Measurements from ENCODE around the gene GSC.
"Not testable (repeated sequence)": the region's sequence is repeated elsewhere in the genome, so short reads cannot be mapped to it uniquely, and the experiment has no call there.

GSC gene

DNA sequence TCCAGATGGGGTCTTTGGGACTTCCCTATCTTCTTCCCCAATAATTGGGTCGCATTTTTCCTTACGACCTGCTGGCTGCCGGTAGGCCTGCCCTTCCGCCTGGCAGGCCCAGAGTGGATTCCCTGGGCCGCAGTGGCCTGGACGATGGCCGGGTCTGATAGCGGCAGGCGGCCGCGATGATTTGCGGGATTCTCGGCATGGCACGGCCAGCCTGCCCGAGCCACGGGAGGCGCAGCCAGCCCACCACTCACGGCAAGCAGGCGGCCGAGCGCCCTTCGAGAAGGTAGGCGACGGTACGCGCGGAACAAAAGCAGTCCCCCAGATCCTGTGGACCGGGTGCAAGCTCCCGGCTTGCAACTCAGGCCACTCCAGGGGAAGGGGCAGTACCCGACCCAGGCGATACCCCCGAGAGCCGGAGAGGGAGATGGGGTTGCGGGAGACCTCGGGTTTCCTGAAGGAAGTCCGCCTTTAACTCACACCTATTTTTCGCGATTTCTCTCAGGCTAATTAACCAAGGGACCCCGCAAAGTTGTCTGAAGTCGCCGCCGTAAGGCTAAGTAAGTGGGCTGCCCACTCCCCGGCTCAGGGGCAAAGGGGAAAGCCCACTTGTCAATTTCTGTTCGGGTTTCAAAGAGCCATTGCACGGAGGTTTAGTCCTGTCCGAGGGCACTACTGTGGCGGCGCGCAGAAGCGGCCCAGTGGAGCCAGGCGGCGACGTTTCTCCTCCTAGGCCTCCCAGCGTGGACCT, 1.4 kb upstream of the GSC start:
- no peak for DNase-seq

GRCh38 chr14:94770815-94771157, 873 bp upstream of the GSC start:
- no peak for DNase-seq

DNA sequence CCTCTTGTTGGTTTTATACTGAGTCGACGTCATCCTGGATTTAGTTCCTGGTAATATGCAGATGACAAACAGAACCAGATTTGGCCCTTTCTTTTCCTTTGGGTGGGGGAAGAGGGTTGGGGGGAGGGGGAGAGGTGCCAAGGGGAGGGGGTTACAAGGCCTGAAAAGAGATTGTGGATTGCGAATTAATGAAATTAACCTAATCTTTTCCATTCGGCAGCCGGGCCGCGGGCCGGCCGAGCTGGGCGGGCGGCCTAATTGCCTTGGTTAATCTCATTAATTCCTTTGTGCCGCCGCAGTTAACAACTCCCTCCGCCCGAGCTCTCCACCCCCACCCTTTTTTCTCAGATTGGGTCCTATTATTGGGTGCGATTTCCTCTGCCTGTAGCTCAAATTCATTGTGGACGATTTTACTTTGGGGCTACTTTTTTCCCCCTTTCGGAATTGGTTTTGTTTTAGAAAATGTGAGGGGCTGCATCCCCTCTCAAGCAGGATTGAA, 387 bp upstream of the GSC start:
- DNase-seq = no peak

DNA sequence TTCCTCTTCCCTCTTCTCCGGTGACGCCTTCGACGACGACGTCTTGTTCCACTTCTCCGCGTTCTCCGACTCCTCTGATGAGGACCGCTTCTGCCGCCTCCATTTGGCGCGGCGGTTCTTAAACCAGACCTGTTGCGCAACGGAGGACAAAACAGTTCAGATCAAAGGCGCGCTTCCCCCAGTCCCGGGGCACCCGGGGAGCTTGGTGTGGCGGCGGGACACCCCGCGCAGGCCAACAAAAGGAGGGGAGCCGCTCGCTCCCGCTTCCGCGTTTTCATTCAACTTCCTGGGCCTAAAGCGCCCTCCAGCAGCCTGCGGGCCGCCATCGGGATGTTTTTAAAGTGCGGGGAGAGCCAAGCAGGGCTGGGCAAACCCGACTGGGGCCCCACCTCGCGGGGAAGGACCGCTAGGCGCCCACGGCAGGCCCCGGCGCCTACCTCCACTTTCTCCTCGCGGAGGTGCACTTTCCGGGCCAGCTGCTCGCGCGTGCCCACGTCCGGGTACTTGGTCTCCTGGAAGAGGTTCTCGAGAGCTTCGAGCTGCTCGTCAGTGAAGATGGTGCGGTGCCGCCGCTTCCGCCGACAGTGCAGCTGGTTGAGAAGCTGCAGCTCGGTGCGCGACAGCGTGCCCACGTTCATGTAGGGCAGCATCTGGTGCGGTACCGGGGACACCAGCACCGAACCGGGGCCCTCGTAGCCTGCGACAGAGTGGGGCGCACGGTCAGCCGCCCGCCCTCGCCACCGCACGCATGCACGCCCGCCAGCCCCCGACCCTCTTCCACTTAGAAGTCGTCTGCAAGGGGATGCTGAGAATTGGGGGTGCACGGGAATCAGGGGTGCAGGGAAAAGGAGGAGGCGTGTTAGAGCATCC, 1.2 kb downstream of the GSC start:
- DNase-seq = no peak

- no peak for DNase-seq
These were observed 1.8 kb downstream of the GSC start for GRCh38 chr14:94768141-94768520.

DNA sequence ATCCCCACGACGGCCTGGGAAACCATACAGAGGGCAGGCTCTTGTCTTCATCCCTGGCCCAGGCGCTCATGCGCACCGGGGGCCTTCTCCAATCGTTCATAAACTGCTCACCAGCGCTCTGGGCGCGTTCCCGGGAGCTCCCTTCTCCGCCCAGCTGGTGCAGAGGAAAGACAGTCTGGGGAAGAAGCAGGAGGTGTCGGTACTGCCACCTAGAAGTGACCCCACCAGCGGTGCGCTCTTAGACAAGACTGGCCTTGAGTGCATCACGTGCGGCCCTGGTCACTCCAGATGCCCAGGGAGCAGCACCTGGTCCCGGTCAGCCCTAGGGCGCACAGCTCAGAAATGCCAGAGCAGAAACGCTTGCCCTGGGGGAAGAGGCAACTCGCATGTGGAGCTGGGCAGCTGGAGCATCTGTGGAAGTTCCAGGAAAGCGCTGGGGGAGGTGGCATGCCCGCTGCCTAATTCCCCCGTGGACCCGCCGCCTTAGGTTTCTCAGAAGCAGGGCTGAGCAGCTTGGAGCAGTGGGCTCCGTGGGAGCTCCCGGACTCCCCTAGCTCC, 2.5 kb downstream of the GSC start:
- no peak for DNase-seq

- no peak for DNase-seq
These were observed 5.3 kb downstream of the GSC start for GRCh38 chr14:94764573-94764972.

DNA sequence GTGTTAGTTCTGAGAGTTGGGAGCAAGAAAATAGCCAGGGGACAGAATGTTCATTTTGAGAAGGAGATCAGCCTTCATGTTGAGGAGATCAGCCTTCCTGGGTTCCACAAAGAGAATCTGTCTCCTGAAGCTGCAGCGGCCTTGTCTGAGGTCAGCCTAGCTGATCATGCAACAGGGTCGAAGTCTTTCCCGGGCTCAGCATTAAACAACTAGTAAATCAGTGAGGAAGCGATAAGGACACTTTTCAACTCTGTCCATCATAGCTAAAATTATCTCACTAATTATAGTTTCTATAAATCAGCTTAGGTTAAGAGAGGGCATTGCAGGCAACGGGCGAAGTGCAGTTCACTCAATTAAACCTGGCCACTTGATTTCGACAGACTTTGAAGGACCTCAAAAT, 7.5 kb downstream of the GSC start:
- DNase-seq = no peak

DNA sequence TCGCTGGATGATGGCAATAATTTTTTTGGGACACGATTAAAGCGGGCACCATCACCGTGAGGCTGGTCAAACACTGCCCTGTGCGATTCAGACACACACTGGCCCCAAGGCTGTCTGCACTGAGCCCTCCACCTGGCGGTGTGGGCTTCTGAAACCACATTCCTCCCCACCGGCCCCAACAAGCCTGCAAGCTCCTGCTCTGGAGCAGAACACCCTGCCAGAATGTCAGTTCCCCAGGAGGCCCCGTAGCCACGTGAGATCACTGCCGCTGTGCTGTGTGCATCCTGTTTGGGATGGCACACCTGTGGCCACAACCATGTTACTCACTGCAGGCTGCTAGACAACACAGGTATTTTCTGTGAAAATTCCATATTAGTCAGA, 7.9 kb downstream of the GSC start:
- DNase-seq = no peak

DNA sequence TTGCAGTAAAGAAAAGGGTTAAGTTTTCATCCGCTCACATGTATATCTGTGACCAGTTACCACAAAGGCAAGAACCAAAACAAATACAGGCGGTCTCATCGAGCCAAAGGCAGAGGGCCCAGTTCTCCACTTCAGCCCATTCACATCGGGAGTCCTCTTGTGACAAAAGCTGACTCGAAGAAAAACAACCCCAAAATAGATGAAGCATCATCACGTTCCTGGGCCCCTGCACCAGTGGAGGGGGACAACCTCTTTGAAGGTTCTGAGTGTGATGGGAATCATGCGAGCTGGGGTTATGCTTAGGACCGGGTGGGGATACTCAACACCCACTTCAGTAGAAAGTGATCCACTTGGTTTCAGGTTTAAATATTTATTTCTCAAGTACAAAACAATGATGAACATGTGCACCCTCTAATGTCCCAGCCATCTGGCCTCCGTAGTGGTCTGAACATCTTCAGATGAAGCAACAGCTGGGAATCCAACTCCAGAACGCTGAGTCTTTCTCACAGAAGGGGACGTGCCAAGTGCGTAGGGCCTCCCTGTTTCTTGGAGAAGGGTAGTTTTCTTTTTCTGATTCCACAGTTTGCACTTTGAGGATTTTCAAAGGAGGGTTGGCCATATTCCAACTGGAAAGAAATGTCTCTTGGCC, 8.4 kb downstream of the GSC start:
- no peak for DNase-seq

DNA sequence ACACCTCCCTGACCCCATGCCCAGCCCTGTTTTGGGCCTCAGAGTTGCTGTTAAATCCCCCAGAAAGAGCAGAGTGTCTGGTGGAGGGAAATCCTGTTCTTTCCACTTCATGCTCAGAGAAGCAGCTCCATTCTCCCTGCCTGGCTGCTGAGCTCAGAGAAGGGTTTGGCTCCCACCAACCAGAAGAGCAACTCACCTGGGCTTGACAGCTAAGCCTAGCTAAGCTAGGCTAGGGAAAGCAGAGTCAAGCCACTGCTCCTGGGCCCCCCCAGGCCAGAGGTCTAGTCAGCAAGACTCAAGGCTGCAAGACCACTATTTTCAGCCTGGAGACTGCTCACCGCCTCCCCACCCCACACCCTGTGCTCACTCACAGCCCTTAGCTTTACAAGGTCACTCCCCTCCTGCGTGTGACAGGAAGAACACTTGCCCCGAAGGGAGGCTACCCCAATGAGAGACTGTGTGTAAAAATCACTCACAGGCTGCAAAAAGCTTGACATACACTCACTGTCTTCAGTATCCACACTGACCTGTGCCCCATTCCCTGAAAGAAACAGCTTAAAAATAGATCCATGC, 13.5 kb downstream of the GSC start:
- no peak for DNase-seq

- DNase-seq = no peak
These were observed 15.4 kb downstream of the GSC start for GRCh38 chr14:94754391-94754942.

DNA sequence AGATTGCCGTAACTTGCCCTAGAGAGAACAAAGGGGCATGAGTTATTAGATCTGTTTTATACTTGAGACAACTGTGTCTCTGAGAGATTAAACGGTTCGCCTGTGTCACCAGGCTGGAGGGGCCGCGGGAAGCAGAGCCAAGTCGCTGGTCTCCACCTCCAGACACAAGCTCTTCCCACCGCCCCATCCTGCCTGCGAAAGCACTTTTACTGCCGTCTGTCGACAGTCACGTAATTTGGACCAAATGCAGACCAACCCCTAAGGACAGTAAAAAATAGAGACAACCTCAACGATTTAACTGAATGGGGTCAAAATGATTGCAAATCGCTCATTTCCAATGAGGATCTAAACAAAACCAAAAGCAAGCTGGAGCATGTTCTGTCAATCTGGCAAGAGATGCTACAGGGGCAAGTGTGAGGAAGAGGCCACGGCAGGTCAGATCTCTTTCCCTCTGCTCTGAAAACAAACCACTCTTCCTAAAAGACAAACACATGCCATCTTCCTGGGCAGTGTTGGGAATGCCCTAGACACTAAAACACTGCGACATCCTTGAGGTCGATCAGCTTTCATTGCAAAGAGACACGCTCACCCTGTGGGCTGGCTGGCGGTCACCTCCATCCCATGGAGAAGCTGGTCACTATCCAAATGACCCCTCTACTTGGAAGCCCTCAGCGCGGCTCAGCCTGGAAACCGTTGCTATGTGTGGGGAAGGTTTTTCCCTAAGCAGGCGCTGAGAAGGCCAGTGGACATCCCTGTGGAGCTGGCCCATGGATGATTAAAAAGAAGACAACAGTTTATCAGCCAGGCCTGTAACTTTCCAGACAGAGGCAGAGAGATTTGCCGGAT, 17.1 kb downstream of the GSC start:
- DNase-seq = no peak

DNA sequence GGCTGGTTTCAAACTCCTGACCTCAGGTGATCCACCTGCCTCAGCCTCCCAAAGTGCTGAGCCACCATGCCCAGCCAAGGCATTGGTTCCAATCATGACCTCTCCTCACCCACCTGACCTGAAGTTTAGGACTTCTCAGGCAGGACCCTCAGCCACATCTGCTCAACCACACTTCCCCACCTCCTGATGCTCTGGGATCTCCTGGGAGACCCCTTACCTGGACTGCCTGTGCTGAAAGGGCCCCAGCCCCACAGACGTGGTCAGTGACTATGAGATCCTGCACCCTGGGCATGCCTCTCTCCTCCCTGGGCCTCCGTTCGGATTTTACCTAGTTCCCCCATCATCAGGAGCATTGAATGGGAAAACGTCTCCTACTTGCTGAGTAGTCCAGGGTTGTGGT, 18.0 kb downstream of the GSC start:
- no peak for DNase-seq

- no peak for DNase-seq
These were observed 18.6 kb downstream of the GSC start for GRCh38 chr14:94751321-94751720.

GRCh38 chr14:94750371-94750770, 19.5 kb downstream of the GSC start:
- no peak for DNase-seq

DNA sequence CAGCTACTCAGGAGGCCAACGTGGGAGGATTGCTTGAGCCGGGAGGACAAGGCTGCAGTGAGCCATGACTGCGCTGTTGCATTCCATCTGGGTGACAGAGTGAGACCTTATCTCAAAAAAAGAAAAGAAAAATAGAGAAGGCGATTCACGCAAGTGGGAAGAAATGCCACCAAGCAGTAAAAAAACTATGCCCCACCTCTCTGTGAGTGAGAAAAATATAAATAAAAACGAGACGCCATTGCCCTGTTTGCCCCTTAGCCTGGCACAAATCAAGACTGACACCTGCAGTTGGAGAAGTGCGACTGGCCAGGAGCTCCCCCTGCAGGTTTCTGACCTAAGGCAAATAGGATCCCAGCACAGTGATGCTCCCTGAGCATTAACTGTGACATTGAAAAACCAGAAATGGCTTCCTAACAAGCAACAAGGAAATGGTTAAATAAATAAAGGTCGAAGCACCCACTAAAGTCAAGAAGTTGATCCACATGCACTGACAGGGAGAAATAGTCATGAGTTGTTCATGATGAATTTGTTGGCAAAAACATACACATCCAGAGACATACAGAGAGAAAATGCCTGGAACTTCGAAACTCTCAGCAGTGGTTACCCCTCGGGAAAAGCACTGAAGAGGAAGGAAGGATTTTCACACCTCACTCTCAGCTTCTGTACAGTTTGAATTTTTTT, 21.1 kb downstream of the GSC start:
- no peak for DNase-seq

DNA sequence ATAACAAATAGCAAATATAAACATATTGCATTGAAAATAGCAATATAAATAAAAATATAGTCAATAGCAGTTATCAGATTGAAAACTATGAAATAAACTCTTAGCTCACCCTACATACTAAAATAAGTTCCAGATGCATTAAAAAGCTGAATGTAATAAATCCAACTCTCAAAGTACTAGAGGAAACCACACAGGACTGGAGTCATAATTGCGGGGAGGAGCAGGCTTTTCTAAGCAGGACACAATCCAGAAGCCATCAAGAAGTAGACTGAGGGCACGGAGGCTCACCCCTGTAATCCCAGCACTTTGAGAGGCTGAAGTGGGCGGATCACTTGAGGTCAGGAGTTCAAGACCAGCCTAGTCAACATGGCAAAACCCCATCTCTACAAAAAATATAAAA, 22.2 kb downstream of the GSC start:
- no peak for DNase-seq

GRCh38 chr14:94747153-94747552, 22.8 kb downstream of the GSC start:
- not testable (repeated sequence) for DNase-seq

DNA sequence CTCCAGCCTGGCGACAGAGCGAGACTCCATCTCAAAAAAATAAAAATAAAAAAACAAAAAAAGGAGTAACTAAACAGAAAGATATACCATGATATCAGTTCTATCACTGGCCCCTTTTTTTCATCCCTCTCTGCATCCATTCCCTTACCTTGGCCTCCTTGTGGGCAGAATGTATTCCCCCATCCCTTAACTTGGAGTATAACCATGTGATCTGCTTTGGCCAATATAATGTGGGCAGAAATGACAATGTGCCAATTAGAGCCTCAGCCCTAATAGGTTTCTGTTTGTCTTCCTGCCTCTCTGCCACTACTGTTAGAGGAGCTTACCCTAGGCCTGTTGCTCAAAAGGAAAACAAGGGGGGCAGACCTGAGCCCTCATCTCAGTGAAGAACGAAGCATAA, 23.8 kb downstream of the GSC start:
- DNase-seq = no peak

DNA sequence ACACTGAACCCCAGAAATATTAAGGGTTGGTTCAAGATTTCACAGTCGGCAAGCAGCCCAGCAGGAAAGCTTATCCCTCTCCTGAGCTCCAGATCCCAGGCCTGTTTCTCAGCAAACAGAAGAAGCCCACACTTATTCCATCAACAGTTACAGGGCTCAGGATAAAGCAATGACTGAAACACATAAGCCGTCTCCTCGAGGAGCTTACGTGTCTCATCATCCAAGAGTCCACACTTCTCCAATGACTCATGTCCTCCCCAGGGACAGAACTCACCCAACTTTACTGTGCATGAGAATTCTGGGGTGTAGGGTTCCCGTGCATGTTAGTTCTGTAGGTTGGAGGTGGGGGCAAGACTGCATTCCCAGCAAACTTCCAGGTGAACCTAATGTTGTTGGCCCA, 31.2 kb downstream of the GSC start:
- DNase-seq = no peak
